GM12873 (cell line): ENCODE results near the gene KIF4A.
A peak's percentile ranks its signal among the peaks of the same experiment; 100 is the strongest.

Experiments used
- TF ChIP-seq, protein P1 (sequence below): IDR thresholded peaks from 2 replicates; pipeline ENCODE4 v1.5.1; 2012; ENCODE audit warnings: low read depth, mild to moderate bottlenecking, moderate library complexity, low read length, control low read depth; ENCODE audit not compliant: insufficient read depth; ENCODE audit errors: missing control alignments

The KIF4A gene

DNA sequence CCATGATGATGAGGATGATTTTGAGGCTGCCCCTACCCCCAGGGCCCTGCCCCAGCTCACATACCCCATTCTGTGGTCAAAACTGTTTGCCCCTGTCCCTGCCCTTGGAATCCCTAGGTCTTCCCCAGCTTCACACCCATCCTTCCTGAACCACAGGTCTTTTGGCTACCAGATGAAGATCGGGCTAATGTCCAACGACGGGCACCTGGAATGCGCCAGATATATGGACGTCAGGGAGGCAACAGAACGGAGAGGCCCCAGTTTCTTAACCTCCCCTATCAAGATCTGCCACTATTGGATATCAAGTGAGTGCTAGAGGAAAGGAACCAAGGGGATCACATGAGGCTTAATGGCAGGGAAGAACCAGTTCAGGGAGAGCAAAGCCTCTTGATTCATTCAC, 139.9 kb downstream of the KIF4A start:
- TF ChIP-seq, protein P1, sequence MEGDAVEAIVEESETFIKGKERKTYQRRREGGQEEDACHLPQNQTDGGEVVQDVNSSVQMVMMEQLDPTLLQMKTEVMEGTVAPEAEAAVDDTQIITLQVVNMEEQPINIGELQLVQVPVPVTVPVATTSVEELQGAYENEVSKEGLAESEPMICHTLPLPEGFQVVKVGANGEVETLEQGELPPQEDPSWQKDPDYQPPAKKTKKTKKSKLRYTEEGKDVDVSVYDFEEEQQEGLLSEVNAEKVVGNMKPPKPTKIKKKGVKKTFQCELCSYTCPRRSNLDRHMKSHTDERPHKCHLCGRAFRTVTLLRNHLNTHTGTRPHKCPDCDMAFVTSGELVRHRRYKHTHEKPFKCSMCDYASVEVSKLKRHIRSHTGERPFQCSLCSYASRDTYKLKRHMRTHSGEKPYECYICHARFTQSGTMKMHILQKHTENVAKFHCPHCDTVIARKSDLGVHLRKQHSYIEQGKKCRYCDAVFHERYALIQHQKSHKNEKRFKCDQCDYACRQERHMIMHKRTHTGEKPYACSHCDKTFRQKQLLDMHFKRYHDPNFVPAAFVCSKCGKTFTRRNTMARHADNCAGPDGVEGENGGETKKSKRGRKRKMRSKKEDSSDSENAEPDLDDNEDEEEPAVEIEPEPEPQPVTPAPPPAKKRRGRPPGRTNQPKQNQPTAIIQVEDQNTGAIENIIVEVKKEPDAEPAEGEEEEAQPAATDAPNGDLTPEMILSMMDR: no peak

DNA sequence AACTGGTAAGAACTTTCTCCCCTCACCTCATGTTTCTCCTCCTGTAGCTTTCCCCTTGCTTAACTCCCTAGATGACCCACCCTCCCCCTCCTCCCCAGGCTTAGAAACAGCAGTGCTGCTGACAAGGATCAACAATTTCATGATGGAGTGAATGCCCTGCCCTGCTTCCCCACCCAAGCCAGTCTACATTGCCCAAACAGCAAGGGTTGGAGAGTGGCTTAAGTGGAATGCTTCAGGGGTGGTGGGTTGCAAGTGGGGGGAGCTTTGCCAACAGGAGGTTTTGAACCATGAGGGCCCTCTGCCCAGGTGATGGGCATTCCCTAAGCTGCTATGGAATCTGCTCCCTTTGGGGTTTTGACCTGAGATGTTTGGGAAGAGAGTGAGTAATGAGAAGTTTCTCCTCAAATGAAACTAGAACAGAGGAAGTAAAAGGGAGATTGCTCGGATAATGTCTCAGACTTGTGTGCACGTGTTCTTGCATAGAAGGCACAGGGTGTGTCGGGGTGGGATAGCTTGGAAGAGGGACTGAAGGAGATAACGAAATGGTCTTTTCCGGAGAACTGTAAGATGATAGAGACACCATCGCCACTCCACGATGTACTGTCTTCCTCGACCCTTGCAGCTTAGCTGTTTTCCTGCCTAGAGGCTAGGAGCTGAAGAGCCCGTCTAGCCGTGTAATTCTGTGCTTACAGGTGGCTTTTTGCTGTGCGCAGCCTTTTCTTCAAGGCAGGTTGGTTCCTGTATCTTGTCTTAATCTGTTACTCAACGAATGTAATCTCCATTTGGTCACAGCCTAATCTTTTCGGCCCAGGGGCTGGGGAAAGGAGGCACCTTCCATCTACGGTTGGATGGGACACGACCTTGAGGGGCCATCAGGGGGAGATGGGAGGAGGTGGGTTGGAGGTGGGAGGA, 143.3 kb downstream of the KIF4A start:
- TF ChIP-seq, protein P1: no peak

DNA sequence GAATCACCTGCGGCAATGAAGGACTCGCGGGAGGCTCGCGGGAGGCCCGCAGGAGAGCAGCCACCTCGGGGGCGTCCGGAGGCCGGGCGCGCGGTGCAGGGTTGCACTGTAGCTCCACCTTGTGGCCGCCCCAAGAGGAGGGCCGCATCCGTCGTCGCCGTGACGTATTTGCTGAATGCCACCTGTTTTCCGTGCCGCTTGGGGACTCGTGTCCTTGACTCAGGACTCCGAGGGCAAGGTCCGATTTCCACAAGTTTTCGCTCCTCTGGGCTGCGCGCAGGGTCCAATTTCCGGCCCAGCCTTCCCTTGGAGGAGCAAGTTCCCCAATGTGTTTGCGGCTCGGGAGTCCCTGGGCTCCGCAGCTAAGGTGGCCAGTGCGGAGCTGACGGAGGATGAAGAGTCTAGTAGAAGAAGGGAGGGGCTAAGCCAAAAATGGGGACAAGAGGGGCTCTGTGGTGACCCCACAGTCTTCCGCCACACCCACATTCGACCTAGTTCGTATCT, 144.0 kb downstream of the KIF4A start:
- TF ChIP-seq, protein P1: peak; percentile 71

- TF ChIP-seq, protein P1: no peak
These were observed 144.5 kb downstream of the KIF4A start for GRCh38 chrX:70434352-70434866.

DNA sequence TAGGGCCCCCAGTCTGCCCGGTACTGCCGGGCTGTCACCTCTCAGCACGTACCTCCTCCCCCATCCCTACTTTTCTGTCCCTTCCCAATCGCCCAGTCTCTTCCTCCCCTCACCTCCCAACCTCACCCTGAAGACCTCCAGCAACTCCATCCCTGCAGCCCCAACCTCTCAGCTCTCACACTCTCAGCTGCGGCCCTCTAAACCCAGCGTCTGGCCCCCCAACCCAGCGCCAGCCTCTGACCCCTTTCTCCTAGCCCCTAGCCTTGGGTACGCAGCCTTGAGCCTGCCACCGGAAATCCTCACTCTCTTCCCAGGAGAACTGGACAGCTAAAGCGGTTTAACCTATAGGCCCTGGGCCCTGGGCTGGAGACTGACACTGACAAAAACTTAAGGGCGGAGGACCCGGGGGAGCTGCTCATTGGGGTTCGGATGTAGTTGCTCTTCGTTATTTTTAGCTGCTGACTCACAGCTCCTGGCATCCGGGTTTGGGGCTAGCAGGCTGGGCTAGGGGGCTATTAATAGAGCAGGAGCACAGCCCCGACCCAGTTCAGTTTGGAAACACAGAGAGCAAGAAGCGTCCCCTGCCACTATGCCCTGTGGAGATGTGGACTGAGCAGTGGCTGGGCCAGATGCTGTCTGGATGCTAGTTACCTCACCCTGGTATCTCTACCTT, 145.1 kb downstream of the KIF4A start:
- TF ChIP-seq, protein P1: no peak

- TF ChIP-seq, protein P1: peak; percentile 15
These were observed 146.4 kb downstream of the KIF4A start for GRCh38 chrX:70436343-70436742.

GRCh38 chrX:70437011-70437410, 147.1 kb downstream of the KIF4A start:
- TF ChIP-seq, protein P1: no peak
